HCT116 (cell line): ENCODE measurements around the gene TMEM40. TPM values are rescaled to one million over a fixed set of nuclear protein-coding genes. Genes with fewer than 3 reads are reported as not detected.

Source experiments
- ATAC-seq: fragments of 200-7000 bp; cut with Tn5 transposase; 2 replicates; pipeline ENCODE4 v1.9.1; 2020; ENCODE audit warnings: mild to moderate bottlenecking, moderate library complexity
- BruUV-seq: library from RNA; stranded (reverse); fragments of 400-500 nt; replicated peaks from 2 replicates; lab custom pipeline; 2021; lab: Mats Ljungman, UMichigan
- CTCF ChIA-PET: fragments of 300-600 bp; sonication (Branson Sonifier 250); formaldehyde crosslinking; loops from one replicate; lab custom pipeline; 2021; ENCODE audit warnings: antibody characterized with exemption; lab: Charles Lee
- POLR2A ChIA-PET: fragments of 300-600, 350-600 bp; sonication (Branson Sonifier 250); formaldehyde crosslinking; loops from one replicate; lab custom pipeline; 2021; ENCODE audit warnings: antibody characterized with exemption; lab: Charles Lee
- RAD21 ChIA-PET, 2 experiments: fragments of 300-600 bp; sonication (Branson Sonifier 250); formaldehyde crosslinking; loops; one replicate each; lab custom pipeline; 2023; ENCODE audit warnings: low total read pairs in 2 of 2; ENCODE audit not compliant: uncharacterized antibody in 2 of 2, unreplicated experiment in 2 of 2, low non-redundant PET in 1 of 2; lab: Charles Lee
- DNase-seq: peaks from one replicate; pipeline ENCODE4 v3.0.0-alpha.2; 2010; ENCODE audit warnings: low read depth, low spot score
- H2AFZ ChIP-seq: fragments of 200-600 bp; shearing (Covaris generic), sonication (generic); 2 replicates; pipeline ENCODE4 v1.6.1; 2017; ENCODE audit warnings: low read depth, mixed run types, mixed read lengths, antibody characterized with exemption, low read length; ENCODE audit not compliant: poor library complexity, severe bottlenecking
- H3K27ac ChIP-seq: 2 replicates; pipeline ENCODE4 v1.5.1; 2012; ENCODE audit warnings: low read depth, low read length
- H3K27me3 ChIP-seq: fragments of 200-600 bp; sonication (generic); 2 replicates; pipeline ENCODE4 v1.6.1; 2016; ENCODE audit warnings: mixed run types, low read length, mixed read lengths; ENCODE audit not compliant: insufficient read depth
- H3K36me3 ChIP-seq, 2 experiments: fragments of 200-500 bp in 1 of 2; fragments of 200-600 bp in 1 of 2; sonication (Bioruptor generic) in 1 of 2; sonication (generic) in 1 of 2; 2 replicates each; pipeline versions ENCODE4 v1.5.1 to v1.6.1; 2014 to 2016; ENCODE audit warnings: low read length in 2 of 2, inconsistent platforms in 1 of 2, mixed read lengths in 1 of 2, mixed run types in 1 of 2; ENCODE audit not compliant: insufficient read depth in 2 of 2, control insufficient read depth in 1 of 2
- H3K4me1 ChIP-seq, 2 experiments: fragments of 200-600 bp in 1 of 2; sonication (generic) in 1 of 2; 2 replicates each; pipeline versions ENCODE4 v1.5.1 to v1.6.1; 2012 to 2017; ENCODE audit warnings: low read length in 2 of 2, inconsistent platforms in 1 of 2, mild to moderate bottlenecking in 1 of 2, mixed read lengths in 1 of 2, mixed run types in 1 of 2, moderate library complexity in 1 of 2; ENCODE audit not compliant: insufficient read depth in 2 of 2, control insufficient read depth in 1 of 2
- H3K4me2 ChIP-seq: fragments of 200-600 bp; sonication (generic); 2 replicates; pipeline ENCODE4 v1.6.1; 2017; ENCODE audit warnings: mixed run types, low read length, mixed read lengths
- H3K4me3 ChIP-seq, 2 experiments: fragments of 200-600 bp in 1 of 2; sonication (generic) in 1 of 2; replicated peaks in 1 of 2; 2 replicates each; pipeline ENCODE4 v1.5.1; 2011 to 2016; ENCODE audit warnings: low read length in 2 of 2, control low read depth in 1 of 2, low read depth in 1 of 2, mild to moderate bottlenecking in 1 of 2, mixed read lengths in 1 of 2, mixed run types in 1 of 2
- H3K79me2 ChIP-seq: fragments of 200-600 bp; sonication (generic); 2 replicates; pipeline ENCODE4 v1.6.1; 2017; ENCODE audit warnings: mild to moderate bottlenecking, mixed run types, low read length, moderate library complexity, mixed read lengths; ENCODE audit not compliant: insufficient read depth
- H3K9ac ChIP-seq: fragments of 200-600 bp; sonication (generic); 2 replicates; pipeline ENCODE4 v1.6.1; 2016; ENCODE audit warnings: low read length, mixed read lengths
- H3K9me2 ChIP-seq: fragments of 200-600 bp; sonication (generic), shearing (Covaris generic); 2 replicates; pipeline ENCODE4 v1.6.1; 2017; ENCODE audit warnings: mixed run types, mild to moderate bottlenecking, moderate library complexity; ENCODE audit not compliant: insufficient read depth
- H3K9me3 ChIP-seq, 2 experiments: fragments of 200-500 bp in 1 of 2; fragments of 200-600 bp in 1 of 2; sonication (Bioruptor generic) in 1 of 2; sonication (generic) in 1 of 2; 2 replicates each; pipeline ENCODE4 v1.6.1; 2014 to 2017; ENCODE audit warnings: low read length in 2 of 2, mixed read lengths in 2 of 2, inconsistent platforms in 1 of 2, low read depth in 1 of 2, mild to moderate bottlenecking in 1 of 2, mixed run types in 1 of 2, moderate library complexity in 1 of 2; ENCODE audit not compliant: control insufficient read depth in 1 of 2, insufficient read depth in 1 of 2
- H4K20me1 ChIP-seq: fragments of 200-600 bp; sonication (generic), shearing (Covaris generic); 2 replicates; pipeline ENCODE4 v1.6.1; 2017; ENCODE audit warnings: mixed run types, mild to moderate bottlenecking, moderate library complexity; ENCODE audit not compliant: insufficient read depth
- CBX3 ChIP-seq: IDR thresholded peaks from 2 replicates; pipeline ENCODE4 v1.6.1; 2012; ENCODE audit warnings: low read depth
- EZH2 ChIP-seq: fragments of 200-600 bp; sonication (generic); IDR thresholded peaks from 2 replicates; pipeline ENCODE4 v1.6.1; 2017; ENCODE audit warnings: antibody characterized with exemption, mixed run types
- EZH2phosphoT487 ChIP-seq: fragments of 200-600 bp; IDR thresholded peaks from 2 replicates; pipeline ENCODE4 v1.6.1; 2018; ENCODE audit warnings: antibody characterized with exemption, borderline replicate concordance
- FOSL1 ChIP-seq: IDR thresholded peaks from 2 replicates; pipeline ENCODE4 v1.6.1; 2012; ENCODE audit warnings: low read depth
- JUND ChIP-seq: IDR thresholded peaks from 2 replicates; pipeline ENCODE4 v1.6.1; 2012
- POLR2A ChIP-seq: IDR thresholded peaks from 2 replicates; pipeline ENCODE4 v1.7.0; 2011; ENCODE audit warnings: borderline replicate concordance; ENCODE audit not compliant: insufficient read depth, insufficient read length; ENCODE audit errors: extremely low read depth
- SRF ChIP-seq: IDR thresholded peaks from 2 replicates; pipeline ENCODE4 v1.6.1; 2012; ENCODE audit warnings: low read depth
- YY1 ChIP-seq: IDR thresholded peaks from 2 replicates; pipeline ENCODE4 v1.6.1; 2011; ENCODE audit warnings: low read length, low read depth, moderate library complexity, mild to moderate bottlenecking; ENCODE audit not compliant: insufficient replicate concordance; ENCODE audit errors: extremely low read depth
- ZFX ChIP-seq: fragments of 450-650 bp; IDR thresholded peaks from 2 replicates; pipeline ENCODE4 v1.6.1; 2017
- intact Hi-C: fragments of 100-400 bp; cut with micrococcal nuclease; formaldehyde crosslinking; loops from 2 replicates; pipeline ENCODE4 v1.10.0; 2022
- total RNA-seq: library from RNA; stranded (reverse); gene quantifications from one replicate; pipeline ENCODE4 v1.2.1, GENCODE V29; 2021; ENCODE audit not compliant: unreplicated experiment
- TF ChIP-seq, protein P1 (sequence below): IDR thresholded peaks from 2 replicates; pipeline ENCODE4 v1.6.1; 2012
- TF ChIP-seq, protein P2 (sequence below): IDR thresholded peaks from 2 replicates; pipeline ENCODE4 v1.6.1; 2012

Gene TMEM40
- total RNA-seq, 1 experiment from 2014 or later, result 12.3 TPM

GRCh38 chr3:12753275-12754028 lies 5.6 kb downstream of the TMEM40 start:
- ATAC-seq, result peak; percentile 50
- intact Hi-C loops, result no loop called here
- H3K36me3 ChIP-seq, result no peaks in the 10 kb centered on the region
- H3K4me3 ChIP-seq, result peak overlapping the region in 1 of 2 experiments; percentile 31; a peak in 1 of 4 replicates
- H3K27ac ChIP-seq, result peak overlapping the region; percentile 20
- ChIA-PET RAD21 (no interaction called here), CTCF (interaction anchor here (0.6 kb wide), 1 partner anchor 31 kb away, joined by 3 read pairs; no protein-coding TSS in a partner anchor), POLR2A (no interaction called here)
- H3K9ac ChIP-seq, result peak overlapping the region; percentile 47
- H2AFZ ChIP-seq, result no peak overlapping the region
- peak overlapping the region; percentile 69 for H3K4me2 ChIP-seq
- H3K27me3 ChIP-seq, result no peaks in the 10 kb centered on the region
- no peaks in the 10 kb centered on the region for H3K79me2 ChIP-seq
- H3K9me3 ChIP-seq, result no peaks in the 10 kb centered on the region
- H3K4me1 ChIP-seq, result peaks cover 23 to 64% of the 10 kb centered on the region in 2 experiments
- H4K20me1 ChIP-seq, result no peaks in the 10 kb centered on the region
- H3K9me2 ChIP-seq, result no peaks in the 10 kb centered on the region
- peak; percentile 32 for DNase-seq
- BruUV-seq, result no TSS peak
- TF ChIP-seq FOSL1, result no peak
- TF ChIP-seq, protein P1, sequence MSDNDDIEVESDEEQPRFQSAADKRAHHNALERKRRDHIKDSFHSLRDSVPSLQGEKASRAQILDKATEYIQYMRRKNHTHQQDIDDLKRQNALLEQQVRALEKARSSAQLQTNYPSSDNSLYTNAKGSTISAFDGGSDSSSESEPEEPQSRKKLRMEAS, result no peak
- TF ChIP-seq SRF, result no peak
- no peak for TF ChIP-seq CBX3
- no peak for TF ChIP-seq POLR2A
- no peak for TF ChIP-seq EZH2phosphoT487
- no peak for TF ChIP-seq EZH2
- no peak for TF ChIP-seq YY1
- no peak for TF ChIP-seq JUND
- TF ChIP-seq, protein P2, sequence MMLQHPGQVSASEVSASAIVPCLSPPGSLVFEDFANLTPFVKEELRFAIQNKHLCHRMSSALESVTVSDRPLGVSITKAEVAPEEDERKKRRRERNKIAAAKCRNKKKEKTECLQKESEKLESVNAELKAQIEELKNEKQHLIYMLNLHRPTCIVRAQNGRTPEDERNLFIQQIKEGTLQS, result no peak
- TF ChIP-seq ZFX, result no peak
